PC-9 (cell line): ENCODE results near the gene TNIK. TPM values are rescaled to one million over a fixed set of nuclear protein-coding genes. Genes with fewer than 3 reads are reported as not detected.

Experiments used
- BruUV-seq: library from RNA; stranded (reverse); fragments of 400-500 nt; replicated peaks from 2 replicates; lab custom pipeline; 2021; lab: Mats Ljungman, UMichigan
- CTCF ChIA-PET: fragments of 300-600 bp; sonication (Branson Sonifier 250); formaldehyde crosslinking; loops from one replicate; lab custom pipeline; 2022; ENCODE audit warnings: antibody characterized with exemption; lab: Charles Lee
- POLR2A ChIA-PET: fragments of 300-600 bp; sonication (Branson Sonifier 250); formaldehyde crosslinking; loops from one replicate; lab custom pipeline; 2022; ENCODE audit warnings: antibody characterized with exemption; ENCODE audit not compliant: unreplicated experiment; lab: Charles Lee
- DNase-seq, 2 experiments: peaks; one replicate each; pipeline versions ENCODE4 v3.0.0 to v3.0.0-alpha.2; 2015 to 2022; ENCODE audit warnings: mixed read lengths in 1 of 2
- H2AFZ ChIP-seq: fragments of 200-600 bp; sonication (generic); 2 replicates; pipeline ENCODE4 v1.8.1; 2017; ENCODE audit warnings: antibody characterized with exemption
- H3F3A ChIP-seq: fragments of 200-600 bp; sonication (generic); 2 replicates; pipeline ENCODE4 v1.8.1; 2017; ENCODE audit warnings: antibody characterized with exemption, mild to moderate bottlenecking, low read depth; ENCODE audit not compliant: insufficient read depth
- H3K27ac ChIP-seq: fragments of 200-600 bp; sonication (generic); 2 replicates; pipeline ENCODE4 v1.6.1; 2016; ENCODE audit warnings: mixed run types
- H3K27me3 ChIP-seq: fragments of 200-600 bp; sonication (generic); 2 replicates; pipeline ENCODE4 v1.6.1; 2016; ENCODE audit warnings: low read depth, mixed run types; ENCODE audit not compliant: insufficient read depth
- H3K36me3 ChIP-seq: fragments of 200-600 bp; sonication (generic); 2 replicates; pipeline ENCODE4 v1.6.1; 2016; ENCODE audit warnings: low read depth, mixed run types
- H3K4me1 ChIP-seq: fragments of 200-600 bp; sonication (generic); replicated peaks from 2 replicates; pipeline ENCODE4 v1.6.1; 2016; ENCODE audit warnings: mixed run types; ENCODE audit not compliant: insufficient read depth
- H3K4me2 ChIP-seq: fragments of 200-600 bp; sonication (generic); 2 replicates; pipeline ENCODE4 v1.6.1; 2017; ENCODE audit warnings: mixed run types
- H3K4me3 ChIP-seq: fragments of 200-600 bp; sonication (generic); 2 replicates; pipeline ENCODE4 v1.6.1; 2016; ENCODE audit warnings: mixed run types
- H3K79me2 ChIP-seq: fragments of 200-600 bp; sonication (generic); 2 replicates; pipeline ENCODE4 v1.6.1; 2017; ENCODE audit warnings: low read depth, mixed run types
- H3K9me2 ChIP-seq: fragments of 200-600 bp; sonication (generic); 2 replicates; pipeline ENCODE4 v1.8.1; 2017; ENCODE audit warnings: mild to moderate bottlenecking; ENCODE audit not compliant: insufficient read depth
- H3K9me3 ChIP-seq: fragments of 200-600 bp; sonication (generic); 2 replicates; pipeline ENCODE4 v1.8.1; 2016; ENCODE audit warnings: low read depth; ENCODE audit not compliant: insufficient read depth
- H4K20me1 ChIP-seq: fragments of 200-600 bp; sonication (generic); 2 replicates; pipeline ENCODE4 v1.8.1; 2017; ENCODE audit not compliant: insufficient read depth
- EZH2 ChIP-seq: fragments of 200-600 bp; sonication (generic); IDR thresholded peaks from 2 replicates; pipeline ENCODE4 v1.8.0; 2017; ENCODE audit warnings: antibody characterized with exemption, low read depth
- intact Hi-C: fragments of 100-400 bp; cut with micrococcal nuclease; formaldehyde crosslinking; loops from one replicate; pipeline ENCODE4 v1.10.0; 2022; ENCODE audit not compliant: unreplicated experiment
- total RNA-seq: library from RNA; stranded (reverse); gene quantifications from 2 replicates; pipeline ENCODE4 v1.2.3, GENCODE V29; 2021
- TF ChIP-seq, protein P1 (sequence below): fragments of 200-600 bp; sonication (generic); conservative IDR thresholded peaks from 2 replicates; pipeline ENCODE4 v1.6.1; 2017; ENCODE audit warnings: mixed run types, antibody characterized with exemption, mild to moderate bottlenecking, moderate library complexity

TNIK gene
- total RNA-seq, 1 experiment from 2014 or later: 30.7 TPM

DNA sequence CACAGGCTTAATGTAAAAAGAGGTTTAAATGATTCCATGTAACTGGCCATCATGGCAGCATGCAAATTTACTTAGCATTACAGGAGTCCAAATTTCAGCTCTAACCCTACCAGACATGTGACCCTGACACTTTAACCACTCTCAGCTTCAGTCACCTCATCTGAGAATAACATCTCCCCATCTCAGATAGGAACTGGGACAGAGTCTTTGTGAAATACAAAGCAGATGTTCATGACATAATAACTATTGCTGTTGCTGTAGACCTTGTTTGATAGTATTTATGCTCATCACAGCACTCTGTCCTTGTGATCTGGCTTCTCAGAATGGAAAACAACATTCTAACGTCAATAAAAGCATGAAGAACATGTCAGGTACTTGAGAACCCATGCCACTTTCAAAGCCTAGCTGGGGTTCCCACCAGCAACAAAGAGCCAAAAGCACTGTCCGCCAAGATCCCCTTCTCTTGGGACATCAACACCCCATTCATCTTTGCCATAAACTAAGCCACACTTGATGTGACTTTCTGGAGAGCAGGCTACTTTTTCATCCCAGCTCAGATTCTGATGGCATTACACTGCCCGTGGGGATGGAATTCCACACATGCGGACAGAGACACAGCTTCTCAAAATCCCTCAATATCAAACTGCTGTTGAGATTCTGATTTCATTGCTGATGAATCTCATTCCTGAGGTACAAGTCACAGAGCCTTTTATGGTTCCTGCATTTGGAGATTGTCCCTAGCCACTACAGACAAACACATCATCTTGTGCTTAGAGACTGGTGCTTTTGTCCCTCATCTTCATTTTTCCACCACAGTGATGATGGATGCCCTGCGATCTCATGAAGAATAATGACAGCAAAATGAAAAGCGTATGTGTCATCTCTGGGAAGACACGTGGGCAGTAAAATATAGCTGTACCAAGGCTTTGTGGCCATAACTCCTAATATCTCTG, 202.7 kb downstream of the TNIK start:
- H4K20me1 ChIP-seq: no peaks in the 10 kb centered on the region
- intact Hi-C loops: no loop called here
- no peak overlapping the region for H2AFZ ChIP-seq
- H3K36me3 ChIP-seq: no peaks in the 10 kb centered on the region
- peaks cover 38% of the 10 kb centered on the region for H3K79me2 ChIP-seq
- peaks cover 60% of the 10 kb centered on the region for H3K4me1 ChIP-seq
- H3F3A ChIP-seq: peaks cover 41% of the 10 kb centered on the region
- no peak overlapping the region; the same call in 1 of the 2 replicates for H3K4me2 ChIP-seq
- no TSS peak for BruUV-seq
- H3K9me3 ChIP-seq: no peaks in the 10 kb centered on the region; the same call in 1 of the 2 replicates
- TF ChIP-seq, protein P1, sequence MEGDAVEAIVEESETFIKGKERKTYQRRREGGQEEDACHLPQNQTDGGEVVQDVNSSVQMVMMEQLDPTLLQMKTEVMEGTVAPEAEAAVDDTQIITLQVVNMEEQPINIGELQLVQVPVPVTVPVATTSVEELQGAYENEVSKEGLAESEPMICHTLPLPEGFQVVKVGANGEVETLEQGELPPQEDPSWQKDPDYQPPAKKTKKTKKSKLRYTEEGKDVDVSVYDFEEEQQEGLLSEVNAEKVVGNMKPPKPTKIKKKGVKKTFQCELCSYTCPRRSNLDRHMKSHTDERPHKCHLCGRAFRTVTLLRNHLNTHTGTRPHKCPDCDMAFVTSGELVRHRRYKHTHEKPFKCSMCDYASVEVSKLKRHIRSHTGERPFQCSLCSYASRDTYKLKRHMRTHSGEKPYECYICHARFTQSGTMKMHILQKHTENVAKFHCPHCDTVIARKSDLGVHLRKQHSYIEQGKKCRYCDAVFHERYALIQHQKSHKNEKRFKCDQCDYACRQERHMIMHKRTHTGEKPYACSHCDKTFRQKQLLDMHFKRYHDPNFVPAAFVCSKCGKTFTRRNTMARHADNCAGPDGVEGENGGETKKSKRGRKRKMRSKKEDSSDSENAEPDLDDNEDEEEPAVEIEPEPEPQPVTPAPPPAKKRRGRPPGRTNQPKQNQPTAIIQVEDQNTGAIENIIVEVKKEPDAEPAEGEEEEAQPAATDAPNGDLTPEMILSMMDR: no peak
- no peak for TF ChIP-seq EZH2
- ChIA-PET POLR2A (interaction anchor here (0.6 to 0.7 kb wide), 2 partner anchors 11 to 1401 kb away, joined by 3 to 5 read pairs; no protein-coding TSS in a partner anchor), CTCF (interaction anchor here (0.7 to 0.9 kb wide), 2 partner anchors 65 to 89 kb away, joined by 3 read pairs; no protein-coding TSS in a partner anchor)
- no peaks in the 10 kb centered on the region for H3K9me2 ChIP-seq
- H3K4me3 ChIP-seq: no peak overlapping the region
- H3K27ac ChIP-seq: no peak overlapping the region
- no peak for DNase-seq
- H3K27me3 ChIP-seq: no peaks in the 10 kb centered on the region

DNA sequence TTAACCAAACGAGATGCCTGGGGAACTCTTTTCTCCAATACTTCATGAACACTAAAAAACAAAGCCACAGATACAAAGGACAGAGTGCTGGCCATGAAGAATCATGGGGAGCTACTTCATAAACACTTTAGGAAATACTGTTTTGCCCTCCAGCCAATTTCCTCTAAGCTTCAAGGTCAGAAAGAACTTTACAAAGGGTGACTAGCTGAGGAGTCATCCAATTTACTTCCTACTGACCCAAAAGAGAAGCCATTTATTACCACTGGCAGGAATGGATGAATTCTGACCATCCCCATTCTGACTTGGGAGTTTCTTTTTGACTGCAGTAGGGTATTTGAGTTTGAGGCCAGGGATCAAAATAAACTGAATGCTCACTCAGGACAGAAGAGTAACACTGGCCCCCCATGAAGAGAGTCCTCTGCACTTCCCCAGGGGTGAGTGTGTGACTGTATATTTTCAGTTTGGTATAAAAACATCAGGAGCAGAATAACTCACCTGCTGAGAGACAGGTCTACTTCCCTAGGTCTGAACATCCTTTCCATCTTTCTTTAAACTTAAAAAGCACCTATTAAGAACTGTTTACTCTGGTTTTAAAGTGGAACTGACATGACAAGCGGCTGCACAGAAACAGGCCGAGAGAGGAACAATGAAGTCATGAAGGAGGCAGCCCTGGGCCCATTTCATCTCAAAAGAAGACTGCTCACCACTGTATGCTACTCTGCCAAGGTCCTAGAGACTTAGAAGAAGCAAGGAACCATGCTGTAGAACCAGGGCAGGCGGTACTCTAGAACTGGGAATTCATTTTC, 203.6 kb downstream of the TNIK start:
- no peak overlapping the region for H2AFZ ChIP-seq
- H3K4me2 ChIP-seq: no peak overlapping the region
- peaks cover 38% of the 10 kb centered on the region for H3K79me2 ChIP-seq
- DNase-seq: no peak
- H3F3A ChIP-seq: peaks cover 35% of the 10 kb centered on the region
- CTCF ChIA-PET: no interaction called here
- H3K9me2 ChIP-seq: no peaks in the 10 kb centered on the region
- no peaks in the 10 kb centered on the region for H3K27me3 ChIP-seq
- peaks cover 58% of the 10 kb centered on the region for H3K4me1 ChIP-seq
- no peak overlapping the region for H3K4me3 ChIP-seq
- H3K9me3 ChIP-seq: no peaks in the 10 kb centered on the region; the same call in 1 of the 2 replicates
- H3K27ac ChIP-seq: no peak overlapping the region
- TF ChIP-seq, protein P1: no peak
- no peak for TF ChIP-seq EZH2
- BruUV-seq: no TSS peak
- H4K20me1 ChIP-seq: no peaks in the 10 kb centered on the region
- POLR2A ChIA-PET: interaction anchor here (0.6 kb wide), 1 partner anchor 177 kb away, joined by 5 read pairs; no protein-coding TSS in a partner anchor
- H3K36me3 ChIP-seq: no peaks in the 10 kb centered on the region
- intact Hi-C loops: no loop called here

DNA sequence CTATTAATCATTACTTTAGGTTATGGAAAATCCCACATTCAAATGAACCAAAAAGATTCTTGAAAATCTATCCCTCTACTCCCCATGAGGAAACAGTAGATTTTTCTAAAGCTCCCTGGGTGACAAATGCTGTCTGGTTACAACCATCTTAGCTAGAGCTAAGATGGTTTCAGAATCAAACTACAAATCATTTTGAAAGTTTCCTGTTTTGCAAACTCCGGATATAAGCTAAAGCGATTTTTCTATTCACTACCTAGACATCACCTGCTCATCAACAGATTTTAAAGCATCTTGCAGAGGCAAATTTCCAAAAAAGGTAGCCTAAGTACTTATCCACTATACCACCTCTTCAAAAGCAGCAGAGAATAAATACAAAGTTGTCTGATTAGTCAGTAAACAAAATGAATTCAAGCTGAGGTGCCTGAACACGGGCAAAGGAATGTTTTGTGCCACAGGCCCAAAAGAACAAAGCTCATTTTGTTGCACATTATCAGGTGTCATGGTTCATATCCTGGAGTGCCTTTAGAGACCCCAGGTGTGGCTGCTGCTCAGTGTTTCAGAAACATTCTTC, 204.9 kb downstream of the TNIK start:
- POLR2A ChIA-PET: no interaction called here
- BruUV-seq: no TSS peak
- H3K27me3 ChIP-seq: no peaks in the 10 kb centered on the region
- no peak overlapping the region for H3K4me2 ChIP-seq
- CTCF ChIA-PET: no interaction called here
- H4K20me1 ChIP-seq: no peaks in the 10 kb centered on the region
- no peaks in the 10 kb centered on the region for H3K36me3 ChIP-seq
- no peak for DNase-seq
- H3K9me2 ChIP-seq: no peaks in the 10 kb centered on the region
- peaks cover 49% of the 10 kb centered on the region for H3K4me1 ChIP-seq
- H3K9me3 ChIP-seq: no peaks in the 10 kb centered on the region
- no peak overlapping the region for H3K4me3 ChIP-seq
- peaks cover 33% of the 10 kb centered on the region for H3K79me2 ChIP-seq
- peaks cover 23% of the 10 kb centered on the region; the same call in 1 of the 2 replicates for H3F3A ChIP-seq
- no peak for TF ChIP-seq EZH2
- intact Hi-C loops: no loop called here
- no peak overlapping the region for H3K27ac ChIP-seq
- no peak overlapping the region for H2AFZ ChIP-seq
